Measurements from ENCODE around the gene DIS3L2.
A peak's percentile ranks its signal among the peaks of the same experiment; 100 is the strongest.
"Not testable (repeated sequence)": the region's sequence is repeated elsewhere in the genome, so short reads cannot be mapped to it uniquely, and the experiment has no call there.

Gene DIS3L2

GRCh38 chr2:232174662-232175061, 213.1 kb downstream of the DIS3L2 start:
- DNase-seq (ENCODE audit: low read depth in 2 of 2): no peak

- DNase-seq (ENCODE audit: low read depth in 2 of 2): not testable (repeated sequence)
These were observed 215.1 kb downstream of the DIS3L2 start for GRCh38 chr2:232176587-232176986.

GRCh38 chr2:232183279-232183678, 221.8 kb downstream of the DIS3L2 start:
- DNase-seq (ENCODE audit: low read depth in 2 of 2): no peak

GRCh38 chr2:232184346-232184745, 222.8 kb downstream of the DIS3L2 start:
- DNase-seq (ENCODE audit: low read depth in 2 of 2): no peak

GRCh38 chr2:232190796-232191195, 229.3 kb downstream of the DIS3L2 start:
- DNase-seq (ENCODE audit: low read depth in 2 of 2): no peak

GRCh38 chr2:232195487-232195886, 234.0 kb downstream of the DIS3L2 start:
- DNase-seq (ENCODE audit: low read depth in 2 of 2): no peak

- no peak for DNase-seq (ENCODE audit: low read depth in 2 of 2)
These were observed 235.3 kb downstream of the DIS3L2 start for GRCh38 chr2:232196802-232197201.

GRCh38 chr2:232200195-232200594, 238.7 kb downstream of the DIS3L2 start:
- DNase-seq (ENCODE audit: low read depth in 2 of 2): no peak

- no peak for DNase-seq (ENCODE audit: low read depth in 2 of 2)
These were observed 241.8 kb downstream of the DIS3L2 start for GRCh38 chr2:232203166-232203891.

GRCh38 chr2:232203936-232204335, 242.4 kb downstream of the DIS3L2 start:
- DNase-seq (ENCODE audit: low read depth in 2 of 2): no peak

GRCh38 chr2:232204457-232204931, 243.0 kb downstream of the DIS3L2 start:
- peak in 1 of 2 experiments; percentile 2 for DNase-seq (ENCODE audit: low read depth in 2 of 2)

GRCh38 chr2:232207174-232207573, 245.7 kb downstream of the DIS3L2 start:
- no peak for DNase-seq (ENCODE audit: low read depth in 2 of 2)

- no peak for DNase-seq (ENCODE audit: low read depth in 2 of 2)
These were observed 248.8 kb downstream of the DIS3L2 start for GRCh38 chr2:232210306-232210705.

GRCh38 chr2:232211743-232212686, 250.5 kb downstream of the DIS3L2 start:
- DNase-seq (ENCODE audit: low read depth in 2 of 2): no peak

- no peak for DNase-seq (ENCODE audit: low read depth in 2 of 2)
These were observed 251.7 kb downstream of the DIS3L2 start for GRCh38 chr2:232213176-232213575.

GRCh38 chr2:232214053-232214452, 252.5 kb downstream of the DIS3L2 start:
- DNase-seq (ENCODE audit: low read depth in 2 of 2): no peak

GRCh38 chr2:232216028-232216427, 254.5 kb downstream of the DIS3L2 start:
- no peak for DNase-seq (ENCODE audit: low read depth in 2 of 2)

GRCh38 chr2:232218778-232219495, 257.4 kb downstream of the DIS3L2 start:
- DNase-seq (ENCODE audit: low read depth in 2 of 2): no peak

GRCh38 chr2:232219496-232219870, 258.0 kb downstream of the DIS3L2 start:
- no peak for DNase-seq (ENCODE audit: low read depth in 2 of 2)

- no peak for DNase-seq (ENCODE audit: low read depth in 2 of 2)
These were observed 258.4 kb downstream of the DIS3L2 start for GRCh38 chr2:232219932-232220331.

- no peak for DNase-seq (ENCODE audit: low read depth in 2 of 2)
These were observed 263.9 kb downstream of the DIS3L2 start for GRCh38 chr2:232225429-232225828.

GRCh38 chr2:232225895-232226294, 264.4 kb downstream of the DIS3L2 start:
- no peak for DNase-seq (ENCODE audit: low read depth in 2 of 2)

Data from fibroblast of skin of left quadriceps (primary cell).